CD4-positive, alpha-beta T cell treated with Interleukin-17A for 4 hours (primary cell): ENCODE measurements around the gene NPAS3.

ENCODE experiments used
- DNase-seq: peaks from one replicate; pipeline ENCODE4 v3.0.0-alpha.2; 2020; ENCODE audit warnings: mixed read lengths

NPAS3 gene

GRCh38 chr14:33602396-33602795 lies 663.7 kb downstream of the NPAS3 start:
- no peak for DNase-seq

- no peak for DNase-seq
Observed at GRCh38 chr14:33606591-33606990, 667.9 kb downstream of the NPAS3 start.

GRCh38 chr14:33609582-33609981 lies 670.9 kb downstream of the NPAS3 start:
- DNase-seq = no peak

- DNase-seq = no peak
Observed at GRCh38 chr14:33610121-33610520, 671.4 kb downstream of the NPAS3 start.

- DNase-seq = no peak
Observed at GRCh38 chr14:33611405-33612196, 672.9 kb downstream of the NPAS3 start.

- no peak for DNase-seq
Observed at GRCh38 chr14:33612197-33612505, 673.5 kb downstream of the NPAS3 start.

- DNase-seq = no peak
Observed at GRCh38 chr14:33617154-33617553, 678.5 kb downstream of the NPAS3 start.

GRCh38 chr14:33618361-33619105 lies 679.9 kb downstream of the NPAS3 start:
- DNase-seq = no peak

- no peak for DNase-seq
Observed at GRCh38 chr14:33622496-33622895, 683.8 kb downstream of the NPAS3 start.

GRCh38 chr14:33629792-33630191 lies 691.1 kb downstream of the NPAS3 start:
- no peak for DNase-seq

- no peak for DNase-seq
Observed at GRCh38 chr14:33631021-33631420, 692.3 kb downstream of the NPAS3 start.

GRCh38 chr14:33631441-33631840 lies 692.8 kb downstream of the NPAS3 start:
- no peak for DNase-seq

GRCh38 chr14:33634631-33635030 lies 696.0 kb downstream of the NPAS3 start:
- DNase-seq = no peak

GRCh38 chr14:33636716-33637115 lies 698.0 kb downstream of the NPAS3 start:
- no peak for DNase-seq

- DNase-seq = no peak
Observed at GRCh38 chr14:33642080-33642479, 703.4 kb downstream of the NPAS3 start.

- DNase-seq = no peak
Observed at GRCh38 chr14:33642691-33643244, 704.1 kb downstream of the NPAS3 start.

GRCh38 chr14:33643426-33644181 lies 704.9 kb downstream of the NPAS3 start:
- no peak for DNase-seq

- DNase-seq = no peak
Observed at GRCh38 chr14:33646692-33647260, 708.1 kb downstream of the NPAS3 start.

GRCh38 chr14:33647385-33647786 lies 708.7 kb downstream of the NPAS3 start:
- no peak for DNase-seq

- DNase-seq = no peak
Observed at GRCh38 chr14:33650430-33650829, 711.8 kb downstream of the NPAS3 start.

GRCh38 chr14:33652566-33653307 lies 714.1 kb downstream of the NPAS3 start:
- no peak for DNase-seq

GRCh38 chr14:33653308-33653695 lies 714.6 kb downstream of the NPAS3 start:
- no peak for DNase-seq
